ENCODE measurements around the gene KLHL6.

Gene KLHL6

GRCh38 chr3:183566880-183567279, 11.4 kb upstream of the KLHL6 start:
- no peak for DNase-seq (ENCODE audit: extremely low read depth, low read depth)
- no peak for TF ChIP-seq CTCF (IDR thresholded peaks at IDR 0.05; ENCODE audit: low read depth, low read length, missing control alignments)
- no peak overlapping the region for H3K4me3 ChIP-seq (replicated peaks; ENCODE audit: low read depth, low read length)

GRCh38 chr3:183564046-183564445, 8.5 kb upstream of the KLHL6 start:
- TF ChIP-seq CTCF (IDR thresholded peaks at IDR 0.05; ENCODE audit: low read depth, low read length, missing control alignments), result no peak
- H3K4me3 ChIP-seq (replicated peaks; ENCODE audit: low read depth, low read length), result no peak overlapping the region
- no peak for DNase-seq (ENCODE audit: extremely low read depth, low read depth)

GRCh38 chr3:183563536-183563874, 8.0 kb upstream of the KLHL6 start:
- TF ChIP-seq CTCF (IDR thresholded peaks at IDR 0.05; ENCODE audit: low read depth, low read length, missing control alignments), result no peak
- no peak overlapping the region for H3K4me3 ChIP-seq (replicated peaks; ENCODE audit: low read depth, low read length)
- no peak for DNase-seq (ENCODE audit: extremely low read depth, low read depth)

- no peak for TF ChIP-seq CTCF (IDR thresholded peaks at IDR 0.05; ENCODE audit: low read depth, low read length, missing control alignments)
- H3K4me3 ChIP-seq (replicated peaks; ENCODE audit: low read depth, low read length), result no peak overlapping the region
- no peak for DNase-seq (ENCODE audit: extremely low read depth, low read depth)
Observed at GRCh38 chr3:183560607-183561006, 5.1 kb upstream of the KLHL6 start.

- TF ChIP-seq CTCF (IDR thresholded peaks at IDR 0.05; ENCODE audit: low read depth, low read length, missing control alignments), result no peak
- no peak for DNase-seq (ENCODE audit: extremely low read depth, low read depth)
- H3K4me3 ChIP-seq (replicated peaks; ENCODE audit: low read depth, low read length), result no peak overlapping the region
Observed at GRCh38 chr3:183558495-183558894, 3.0 kb upstream of the KLHL6 start.

GRCh38 chr3:183556722-183557121, 1.2 kb upstream of the KLHL6 start:
- no peak overlapping the region for H3K4me3 ChIP-seq (replicated peaks; ENCODE audit: low read depth, low read length)
- DNase-seq (ENCODE audit: extremely low read depth, low read depth), result no peak
- TF ChIP-seq CTCF (IDR thresholded peaks at IDR 0.05; ENCODE audit: low read depth, low read length, missing control alignments), result no peak

GRCh38 chr3:183554377-183554776, 1.1 kb downstream of the KLHL6 start:
- no peak for TF ChIP-seq CTCF (IDR thresholded peaks at IDR 0.05; ENCODE audit: low read depth, low read length, missing control alignments)
- no peak overlapping the region for H3K4me3 ChIP-seq (replicated peaks; ENCODE audit: low read depth, low read length)
- DNase-seq (ENCODE audit: extremely low read depth, low read depth), result no peak
